Testis (tissue), 2 donors: Measurements from ENCODE around the gene UROS.

Experiments
- POLR2A ChIP-seq: fragments of 450-650 bp; IDR thresholded peaks from one replicate; pipeline ENCODE4 v1.6.1; 2017; ENCODE audit warnings: antibody characterized with exemption, mild to moderate bottlenecking, moderate library complexity
- TF ChIP-seq, protein P1 (sequence below), 3 experiments: fragments of 450-650 bp in 2 of 3; fragments of 200-600 bp in 1 of 3; sonication (generic) in 1 of 3; IDR thresholded peaks; one replicate each; pipeline ENCODE4 v1.5.1; 2016 to 2019; ENCODE audit warnings: antibody characterized with exemption in 3 of 3, mild to moderate bottlenecking in 2 of 3, moderate library complexity in 1 of 3

GRCh38 chr10:125795637-125796190 is 27.3 kb downstream of the UROS start:
- TF ChIP-seq, protein P1, sequence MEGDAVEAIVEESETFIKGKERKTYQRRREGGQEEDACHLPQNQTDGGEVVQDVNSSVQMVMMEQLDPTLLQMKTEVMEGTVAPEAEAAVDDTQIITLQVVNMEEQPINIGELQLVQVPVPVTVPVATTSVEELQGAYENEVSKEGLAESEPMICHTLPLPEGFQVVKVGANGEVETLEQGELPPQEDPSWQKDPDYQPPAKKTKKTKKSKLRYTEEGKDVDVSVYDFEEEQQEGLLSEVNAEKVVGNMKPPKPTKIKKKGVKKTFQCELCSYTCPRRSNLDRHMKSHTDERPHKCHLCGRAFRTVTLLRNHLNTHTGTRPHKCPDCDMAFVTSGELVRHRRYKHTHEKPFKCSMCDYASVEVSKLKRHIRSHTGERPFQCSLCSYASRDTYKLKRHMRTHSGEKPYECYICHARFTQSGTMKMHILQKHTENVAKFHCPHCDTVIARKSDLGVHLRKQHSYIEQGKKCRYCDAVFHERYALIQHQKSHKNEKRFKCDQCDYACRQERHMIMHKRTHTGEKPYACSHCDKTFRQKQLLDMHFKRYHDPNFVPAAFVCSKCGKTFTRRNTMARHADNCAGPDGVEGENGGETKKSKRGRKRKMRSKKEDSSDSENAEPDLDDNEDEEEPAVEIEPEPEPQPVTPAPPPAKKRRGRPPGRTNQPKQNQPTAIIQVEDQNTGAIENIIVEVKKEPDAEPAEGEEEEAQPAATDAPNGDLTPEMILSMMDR (IDR thresholded peaks at IDR 0.05) = no peak
- no peak for TF ChIP-seq POLR2A
